Measurements from ENCODE around the gene TMEM19.

TMEM19 gene

DNA sequence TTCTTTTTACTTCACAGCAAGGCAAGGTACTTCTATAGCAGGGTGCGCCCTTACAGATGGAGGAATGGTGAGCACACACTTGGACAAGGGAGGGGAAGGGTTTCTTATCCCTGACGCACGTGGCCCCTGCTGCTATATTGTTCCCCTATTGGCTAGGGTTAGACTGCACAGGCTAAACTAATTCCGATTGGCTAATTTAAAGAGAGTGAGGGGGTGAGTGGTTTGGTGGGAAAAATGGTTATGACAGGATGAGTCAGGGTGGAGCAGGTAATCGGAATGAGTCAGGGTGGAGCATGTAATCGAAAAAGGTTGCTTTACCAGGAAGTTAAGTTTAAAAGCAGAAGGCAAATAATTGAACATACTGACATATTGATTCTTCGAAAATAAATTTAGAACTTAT is 45.1 kb downstream of the TMEM19 start:
- Histone ChIP-seq H3K9me3 (ENCODE audit: severe bottlenecking) (no peaks in the 10 kb centered on the region), H3K27me3 (ENCODE audit: insufficient read depth, poor library complexity, severe bottlenecking) (no peaks in the 10 kb centered on the region), H3K27ac (ENCODE audit: poor library complexity, severe bottlenecking) (no peak overlapping the region), H3K4me3 (ENCODE audit: severe bottlenecking) (no peak overlapping the region), H3K4me1 (ENCODE audit: insufficient read depth, poor library complexity, severe bottlenecking) (peaks cover 3% of the 10 kb centered on the region), H3K36me3 (ENCODE audit: low read depth) (no peaks in the 10 kb centered on the region)
- ATAC-seq (ENCODE audit: low read depth) (no peak), DNase-seq (ENCODE audit: low spot score) (no peak)
- TF ChIP-seq CTCF (IDR thresholded peaks at IDR 0.05; ENCODE audit: poor library complexity, severe bottlenecking), result no peak

DNA sequence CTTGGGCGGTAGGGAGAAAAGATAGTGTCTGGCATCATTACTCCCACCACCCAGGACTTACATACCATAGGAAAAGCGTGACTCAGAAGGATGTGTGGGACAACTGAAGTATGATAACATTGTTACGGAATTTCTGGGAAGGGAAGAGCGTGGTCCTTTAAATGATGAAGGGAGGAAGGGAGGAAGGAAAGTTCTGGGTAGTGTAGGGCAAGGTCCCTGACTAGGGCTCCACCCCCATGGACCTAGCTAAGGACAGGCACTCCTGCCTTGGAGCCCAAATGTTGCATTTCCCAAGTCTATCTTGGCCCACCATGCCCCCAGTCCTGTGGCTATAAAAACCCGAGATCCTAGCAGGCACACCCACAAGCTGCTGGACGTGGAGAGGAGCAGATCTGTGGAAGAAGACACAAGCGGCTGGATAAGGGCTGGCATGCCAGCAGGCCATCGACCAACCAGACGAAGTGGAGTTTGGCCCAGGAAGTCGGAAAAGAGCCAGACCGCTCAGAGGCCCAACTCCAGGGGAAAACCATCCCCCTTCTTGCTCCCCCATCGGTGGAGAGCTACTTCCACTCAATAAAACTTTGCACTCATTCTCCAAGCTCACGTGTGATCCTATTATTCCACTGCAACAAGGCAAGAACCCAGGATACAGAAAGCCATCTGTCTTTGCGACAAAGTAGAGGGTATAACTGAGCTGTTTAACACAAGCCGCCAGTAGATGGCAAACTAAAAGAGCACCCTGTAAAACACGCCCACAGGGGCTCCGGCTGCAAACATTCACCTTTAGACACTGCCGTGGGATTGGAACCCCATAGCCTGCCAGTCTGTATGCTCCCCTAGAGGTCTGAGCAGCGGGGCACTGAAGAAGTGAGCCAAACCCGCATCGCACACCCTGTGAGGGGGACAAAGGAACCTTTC is 45.8 kb downstream of the TMEM19 start:
- ATAC-seq (ENCODE audit: low read depth), result peak; percentile 44; the same call in 1 of the 3 replicates

GRCh38 chr12:71732357-71732712 is 46.5 kb downstream of the TMEM19 start:
- Histone ChIP-seq H3K4me1 (ENCODE audit: insufficient read depth, poor library complexity, severe bottlenecking) (peaks cover 3% of the 10 kb centered on the region), H3K9me3 (ENCODE audit: severe bottlenecking) (no peaks in the 10 kb centered on the region), H3K27me3 (ENCODE audit: insufficient read depth, poor library complexity, severe bottlenecking) (no peaks in the 10 kb centered on the region), H3K36me3 (ENCODE audit: low read depth) (no peaks in the 10 kb centered on the region), H3K4me3 (ENCODE audit: severe bottlenecking) (no peak overlapping the region), H3K27ac (ENCODE audit: poor library complexity, severe bottlenecking) (no peak overlapping the region)
- TF ChIP-seq CTCF (IDR thresholded peaks at IDR 0.05; ENCODE audit: poor library complexity, severe bottlenecking), result no peak
- DNase-seq (ENCODE audit: low spot score) (no peak), ATAC-seq (ENCODE audit: low read depth) (no peak)

More for the DNA sequence above, 45.8 kb downstream of the TMEM19 start:
- Histone ChIP-seq H3K4me3 (ENCODE audit: severe bottlenecking) (no peak overlapping the region), H3K27me3 (ENCODE audit: insufficient read depth, poor library complexity, severe bottlenecking) (no peaks in the 10 kb centered on the region), H3K4me1 (ENCODE audit: insufficient read depth, poor library complexity, severe bottlenecking) (peaks cover 3% of the 10 kb centered on the region), H3K36me3 (ENCODE audit: low read depth) (no peaks in the 10 kb centered on the region), H3K27ac (ENCODE audit: poor library complexity, severe bottlenecking) (no peak overlapping the region), H3K9me3 (ENCODE audit: severe bottlenecking) (no peaks in the 10 kb centered on the region)
- no peak for TF ChIP-seq CTCF (IDR thresholded peaks at IDR 0.05; ENCODE audit: poor library complexity, severe bottlenecking)
- DNase-seq (ENCODE audit: low spot score), result no peak

DNA sequence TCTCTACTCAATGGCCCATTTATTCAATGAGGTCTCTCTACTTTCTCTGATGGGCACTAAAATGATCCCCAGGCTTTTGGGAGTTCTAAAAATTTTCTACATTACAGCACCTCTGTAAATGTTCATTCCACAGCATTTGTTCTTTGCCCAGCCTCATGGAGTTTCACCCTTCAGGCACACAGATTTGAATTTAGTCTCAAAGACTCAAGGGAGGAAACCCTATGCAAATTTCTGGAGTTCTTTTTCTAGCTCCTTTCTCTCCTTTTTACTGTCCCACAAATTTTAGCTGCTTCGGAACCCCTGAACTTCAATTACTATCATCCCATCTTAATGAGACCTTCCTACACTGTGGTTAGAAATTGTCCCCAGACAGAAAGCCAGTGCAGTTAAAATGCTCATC is 51.3 kb downstream of the TMEM19 start:
- no peak overlapping the region for H3K27ac ChIP-seq (ENCODE audit: poor library complexity, severe bottlenecking)
- H3K4me3 ChIP-seq (ENCODE audit: severe bottlenecking), result no peak overlapping the region
- H3K9me3 ChIP-seq (ENCODE audit: severe bottlenecking), result no peaks in the 10 kb centered on the region
- no peak for DNase-seq (ENCODE audit: low spot score)
- ATAC-seq (ENCODE audit: low read depth), result no peak
- no peaks in the 10 kb centered on the region for H3K4me1 ChIP-seq (ENCODE audit: insufficient read depth, poor library complexity, severe bottlenecking)
- TF ChIP-seq CTCF (IDR thresholded peaks at IDR 0.05; ENCODE audit: poor library complexity, severe bottlenecking), result no peak
- H3K27me3 ChIP-seq (ENCODE audit: insufficient read depth, poor library complexity, severe bottlenecking), result no peaks in the 10 kb centered on the region
- no peaks in the 10 kb centered on the region for H3K36me3 ChIP-seq (ENCODE audit: low read depth)

DNA sequence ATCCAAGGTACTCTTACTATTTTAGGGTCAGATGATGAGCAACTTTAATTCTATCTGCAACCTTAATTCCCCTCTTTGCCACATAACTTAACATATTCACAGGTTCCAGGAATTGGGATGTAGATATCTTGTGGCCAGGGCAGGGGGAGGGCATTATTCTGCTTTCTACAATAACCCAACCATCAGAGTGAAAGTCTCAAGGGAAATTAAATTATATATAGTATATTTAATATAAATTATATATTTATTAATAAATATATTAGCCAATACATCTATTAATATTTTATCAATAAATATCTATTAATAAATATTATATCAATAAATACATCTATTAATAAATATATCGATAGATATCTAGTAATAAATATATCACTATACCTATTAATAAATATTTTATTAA is 57.1 kb downstream of the TMEM19 start:
- ATAC-seq (ENCODE audit: low read depth), result no peak

More for the DNA sequence above, 57.1 kb downstream of the TMEM19 start:
- no peak for TF ChIP-seq CTCF (IDR thresholded peaks at IDR 0.05; ENCODE audit: poor library complexity, severe bottlenecking)
- no peaks in the 10 kb centered on the region for H3K9me3 ChIP-seq (ENCODE audit: severe bottlenecking)
- no peaks in the 10 kb centered on the region for H3K36me3 ChIP-seq (ENCODE audit: low read depth)
- H3K4me3 ChIP-seq (ENCODE audit: severe bottlenecking), result no peak overlapping the region
- H3K4me1 ChIP-seq (ENCODE audit: insufficient read depth, poor library complexity, severe bottlenecking), result no peaks in the 10 kb centered on the region
- no peaks in the 10 kb centered on the region for H3K27me3 ChIP-seq (ENCODE audit: insufficient read depth, poor library complexity, severe bottlenecking)
- DNase-seq (ENCODE audit: low spot score), result no peak
- no peak overlapping the region for H3K27ac ChIP-seq (ENCODE audit: poor library complexity, severe bottlenecking)

Data from RWPE2 (cell line).